Left ventricle myocardium superior (tissue), 1 donor: Measurements from ENCODE around the gene FGD2. TPM values are rescaled to one million over a fixed set of nuclear protein-coding genes. Genes with fewer than 3 reads are reported as not detected.
"Not testable (repeated sequence)": the region's sequence is repeated elsewhere in the genome, so short reads cannot be mapped to it uniquely, and the experiment has no call there.

ENCODE experiments used
- ATAC-seq: fragments of 200-7000 bp; cut with Tn5 transposase; one replicate; pipeline ENCODE4 v1.9.1; 2020; ENCODE audit warnings: mild to moderate bottlenecking, moderate library complexity
- DNase-seq: peaks from one replicate; pipeline ENCODE4 v3.0.0-alpha.2; 2020
- intact Hi-C: fragments of 100-400 bp; cut with micrococcal nuclease; formaldehyde crosslinking; loops from one replicate; pipeline ENCODE4 v1.11.0; 2022
- total RNA-seq: library from RNA; stranded (reverse); fragmentation: NEBNext Ultra II Directional; extraction: Animal tissue kit (Norgen Biotek cat#: 25700); gene quantifications from one replicate; pipeline ENCODE4 v1.2.1, GENCODE V29; 2021
- donor health status: DM: no; HTN: yes; CAD: no; lungs with severe emphysema.

The FGD2 gene
- total RNA-seq, 1 donor from 2014 or later: 8.0 TPM

GRCh38 chr6:36984581-36985416 lies 20.7 kb upstream of the FGD2 start:
- ATAC-seq: no peak
- peak; percentile 30 for DNase-seq
- intact Hi-C loops: no loop called here

- ATAC-seq: no peak
- intact Hi-C loops: no loop called here
Measured at GRCh38 chr6:36985417-36985807, 20.0 kb upstream of the FGD2 start.

GRCh38 chr6:36985808-36986703 lies 19.4 kb upstream of the FGD2 start, which contains the start of gene MTCH1:
Gene MTCH1 (minus strand): TSS chr6:36986196. CDS start chr6:36986173, 23 bp downstream.
- intact Hi-C loops: no loop called here
- peak; percentile 95 for ATAC-seq
- DNase-seq: peak; percentile 95

More at GRCh38 chr6:36985417-36985807, 20.0 kb upstream of the FGD2 start:
- no peak for DNase-seq

GRCh38 chr6:36986704-36987047 lies 18.8 kb upstream of the FGD2 start:
- ATAC-seq (no peak), DNase-seq (no peak)
- intact Hi-C loops: no loop called here

- DNase-seq (no peak), ATAC-seq (no peak)
- intact Hi-C loops: no loop called here
Measured at GRCh38 chr6:36989264-36989663, 16.2 kb upstream of the FGD2 start.

- DNase-seq, intact Hi-C loops, ATAC-seq: not testable (repeated sequence)
Measured at GRCh38 chr6:36990401-36990800, 15.1 kb upstream of the FGD2 start.

GRCh38 chr6:36997811-36998722 lies 7.4 kb upstream of the FGD2 start:
- ATAC-seq (peak; percentile 87), DNase-seq (peak; percentile 79)
- intact Hi-C loops: no loop called here

GRCh38 chr6:36998723-36999038 lies 6.8 kb upstream of the FGD2 start:
- ATAC-seq (no peak), DNase-seq (no peak)
- intact Hi-C loops: no loop called here

- DNase-seq (peak; percentile 37), ATAC-seq (peak; percentile 18)
- intact Hi-C loops: no loop called here
Measured at GRCh38 chr6:36999061-36999750, 6.2 kb upstream of the FGD2 start.

- intact Hi-C loops: no loop called here
- DNase-seq (no peak), ATAC-seq (no peak)
Measured at GRCh38 chr6:36999751-37000125, 5.7 kb upstream of the FGD2 start.

- DNase-seq (peak; percentile 61), ATAC-seq (peak; percentile 50)
- intact Hi-C loops: no loop called here
Measured at GRCh38 chr6:37004044-37004980, 1.1 kb upstream of the FGD2 start.

GRCh38 chr6:37005827-37006567 lies 542 bp downstream of the FGD2 start:
- DNase-seq: no peak
- intact Hi-C loops: no loop called here
- no peak for ATAC-seq

- intact Hi-C loops: no loop called here
- ATAC-seq (peak; percentile 50), DNase-seq (no peak)
Measured at GRCh38 chr6:37006793-37007339, 1.4 kb downstream of the FGD2 start.

- DNase-seq (no peak), ATAC-seq (peak; percentile 57)
- intact Hi-C loops: no loop called here
Measured at GRCh38 chr6:37007340-37008043, 2.0 kb downstream of the FGD2 start.

- intact Hi-C loops: no loop called here
- no peak for DNase-seq
- ATAC-seq: peak; percentile 47
Measured at GRCh38 chr6:37008484-37009465, 3.3 kb downstream of the FGD2 start.
